ENCODE results near the gene MPV17L. TPM values are rescaled to one million over a fixed set of nuclear protein-coding genes. Genes with fewer than 3 reads are reported as not detected.
"Not testable (repeated sequence)": the region's sequence is repeated elsewhere in the genome, so short reads cannot be mapped to it uniquely, and the experiment has no call there.

The MPV17L gene
- total and polyA plus RNA-seq, 2 donors from 2014 or later, result 4.8 to 11.8 TPM

DNA sequence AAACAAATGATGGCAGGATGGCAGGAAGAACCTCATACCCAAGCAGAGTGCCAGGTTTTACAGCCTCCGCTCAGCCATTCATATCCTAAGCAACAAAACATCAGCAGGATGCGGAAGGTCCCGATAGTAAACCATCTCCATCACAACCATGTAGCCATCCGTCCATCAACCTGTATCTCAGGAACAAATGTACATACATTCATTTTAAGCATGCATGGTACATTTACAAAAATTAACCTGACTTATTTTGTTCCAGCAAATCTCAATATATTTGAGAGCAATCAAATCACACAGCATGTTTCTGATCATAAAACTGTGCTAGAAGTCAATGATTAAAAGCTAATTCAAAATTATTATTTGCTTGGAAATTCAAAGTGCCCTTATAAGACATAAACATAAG lies 17.4 kb upstream of the MPV17L start, which contains the start of gene NPIPA5:
NPIPA5 (minus strand) TSS at position 101 of the 400 bp plus-strand sequence; CDS start at position 101, 0 bp downstream.
- H3K4me3 ChIP-seq (ENCODE audit: low read length in 3 of 3); H3K27me3 ChIP-seq (ENCODE audit: control insufficient read depth, insufficient read depth, low read length); H3K36me3 ChIP-seq (ENCODE audit: control insufficient read depth in 2 of 3, insufficient read depth in 3 of 3, low read length in 3 of 3); FAIRE-seq; H3K9ac ChIP-seq (ENCODE audit: low read length in 3 of 3); intact Hi-C loops (cut with DNase I); H3K9me3 ChIP-seq (ENCODE audit: control insufficient read depth in 2 of 3, insufficient read depth in 1 of 3, low read length in 3 of 3); DNase-seq; H3K27ac ChIP-seq (ENCODE audit: low read depth in 2 of 2, low read length in 2 of 2); H3K4me1 ChIP-seq (ENCODE audit: control insufficient read depth in 2 of 3, insufficient read depth in 2 of 3, low read depth in 1 of 3, low read length in 3 of 3): not testable (repeated sequence)

DNA sequence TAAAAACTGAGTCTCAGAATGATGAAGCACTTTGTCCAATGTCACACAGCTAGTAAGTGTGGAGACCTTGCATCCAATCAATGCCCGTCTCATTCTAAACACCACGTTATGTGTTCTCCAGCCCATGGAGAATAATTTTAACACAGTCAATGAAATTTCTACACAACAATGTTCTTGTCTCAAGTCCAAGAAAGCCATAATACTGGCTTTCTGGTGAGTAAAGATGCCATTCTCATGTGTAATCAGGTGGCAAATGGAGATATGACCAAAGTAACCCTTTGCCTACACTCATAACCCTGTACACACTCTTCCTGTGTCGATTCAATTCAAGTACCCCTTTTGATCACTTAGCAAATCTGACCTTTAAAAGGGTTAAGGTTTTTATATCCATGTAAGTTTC lies 12.7 kb upstream of the MPV17L start:
- DNase-seq; intact Hi-C loops (cut with DNase I); H3K27ac ChIP-seq (ENCODE audit: low read depth in 2 of 2, low read length in 2 of 2); FAIRE-seq; H3K9ac ChIP-seq (ENCODE audit: low read length in 3 of 3); H3K27me3 ChIP-seq (ENCODE audit: control insufficient read depth, insufficient read depth, low read length); H3K36me3 ChIP-seq (ENCODE audit: control insufficient read depth in 2 of 3, insufficient read depth in 3 of 3, low read length in 3 of 3); H3K4me1 ChIP-seq (ENCODE audit: control insufficient read depth in 2 of 3, insufficient read depth in 2 of 3, low read depth in 1 of 3, low read length in 3 of 3); H3K9me3 ChIP-seq (ENCODE audit: control insufficient read depth in 2 of 3, insufficient read depth in 1 of 3, low read length in 3 of 3); H3K4me3 ChIP-seq (ENCODE audit: low read length in 3 of 3): not testable (repeated sequence)

DNA sequence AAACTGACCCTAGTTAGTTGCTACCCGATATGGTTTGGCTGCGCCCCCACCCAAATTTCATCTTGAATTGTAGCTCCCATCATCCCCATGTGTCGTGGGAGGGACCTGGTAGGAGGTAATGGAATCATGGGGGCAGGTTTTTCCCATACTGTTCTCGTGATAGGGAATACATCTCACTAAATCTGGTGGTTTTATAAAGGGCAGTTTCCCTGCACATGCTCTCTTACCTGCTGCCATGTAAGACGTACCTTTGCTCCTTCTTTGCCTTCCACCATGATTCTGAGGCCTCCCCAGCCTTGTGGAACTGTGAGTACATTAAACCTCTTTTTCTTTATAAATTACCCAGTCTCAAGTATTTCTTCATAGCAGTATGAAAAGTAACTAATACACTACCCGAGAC lies 7.5 kb upstream of the MPV17L start:
- DNase-seq; FAIRE-seq; H3K9me3 ChIP-seq (ENCODE audit: control insufficient read depth in 2 of 3, insufficient read depth in 1 of 3, low read length in 3 of 3); H3K36me3 ChIP-seq (ENCODE audit: control insufficient read depth in 2 of 3, insufficient read depth in 3 of 3, low read length in 3 of 3); H3K4me3 ChIP-seq (ENCODE audit: low read length in 3 of 3); H3K27ac ChIP-seq (ENCODE audit: low read depth in 2 of 2, low read length in 2 of 2); H3K4me1 ChIP-seq (ENCODE audit: control insufficient read depth in 2 of 3, insufficient read depth in 2 of 3, low read depth in 1 of 3, low read length in 3 of 3); H3K27me3 ChIP-seq (ENCODE audit: control insufficient read depth, insufficient read depth, low read length); intact Hi-C loops (cut with DNase I); H3K9ac ChIP-seq (ENCODE audit: low read length in 3 of 3): not testable (repeated sequence)

DNA sequence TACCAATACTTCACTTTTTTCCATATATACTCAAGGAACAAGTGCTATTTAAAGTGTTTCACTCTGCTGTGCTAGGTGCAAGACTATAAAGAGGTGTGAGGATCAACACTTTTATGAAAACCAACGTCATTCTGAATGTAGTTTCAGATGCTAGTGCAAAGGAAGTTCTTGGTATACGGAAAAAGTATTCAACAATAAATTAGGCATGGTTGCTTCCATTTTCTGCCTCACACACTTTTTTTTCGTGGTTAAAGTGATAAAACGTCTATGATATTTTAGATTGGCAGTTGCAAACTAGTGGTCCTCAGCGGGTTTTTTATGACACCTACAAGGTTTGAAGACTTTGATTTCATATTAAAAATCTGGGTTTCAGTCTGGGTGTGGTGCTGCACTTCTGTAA lies 5.6 kb upstream of the MPV17L start:
- H3K27me3 ChIP-seq (ENCODE audit: control insufficient read depth, insufficient read depth, low read length); H3K27ac ChIP-seq (ENCODE audit: low read depth in 2 of 2, low read length in 2 of 2); H3K9me3 ChIP-seq (ENCODE audit: control insufficient read depth in 2 of 3, insufficient read depth in 1 of 3, low read length in 3 of 3); H3K9ac ChIP-seq (ENCODE audit: low read length in 3 of 3); intact Hi-C loops (cut with DNase I); H3K4me3 ChIP-seq (ENCODE audit: low read length in 3 of 3); H3K36me3 ChIP-seq (ENCODE audit: control insufficient read depth in 2 of 3, insufficient read depth in 3 of 3, low read length in 3 of 3); FAIRE-seq; H3K4me1 ChIP-seq (ENCODE audit: control insufficient read depth in 2 of 3, insufficient read depth in 2 of 3, low read depth in 1 of 3, low read length in 3 of 3); DNase-seq: not testable (repeated sequence)

DNA sequence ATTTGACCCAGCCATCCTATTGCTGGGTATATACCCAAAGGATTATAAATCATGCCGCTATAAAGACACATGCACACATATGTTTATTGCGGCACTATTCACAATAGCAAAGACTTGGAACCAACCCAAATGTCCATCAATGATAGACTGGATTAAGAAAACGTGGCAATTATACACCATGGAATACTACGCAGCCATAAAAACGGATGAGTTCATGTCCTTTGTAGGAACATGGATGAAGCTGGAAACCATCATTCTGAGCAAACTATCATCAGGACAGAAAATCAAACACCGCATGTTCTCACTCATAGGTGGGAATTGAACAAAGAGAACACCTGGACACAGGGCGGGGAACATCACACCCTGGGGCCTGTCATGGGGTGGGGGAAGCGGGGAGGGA lies 2.5 kb upstream of the MPV17L start:
- H3K4me1 ChIP-seq (ENCODE audit: control insufficient read depth in 2 of 3, insufficient read depth in 2 of 3, low read depth in 1 of 3, low read length in 3 of 3); H3K9me3 ChIP-seq (ENCODE audit: control insufficient read depth in 2 of 3, insufficient read depth in 1 of 3, low read length in 3 of 3); H3K36me3 ChIP-seq (ENCODE audit: control insufficient read depth in 2 of 3, insufficient read depth in 3 of 3, low read length in 3 of 3); FAIRE-seq; H3K4me3 ChIP-seq (ENCODE audit: low read length in 3 of 3); H3K9ac ChIP-seq (ENCODE audit: low read length in 3 of 3); intact Hi-C loops (cut with DNase I); DNase-seq; H3K27me3 ChIP-seq (ENCODE audit: control insufficient read depth, insufficient read depth, low read length); H3K27ac ChIP-seq (ENCODE audit: low read depth in 2 of 2, low read length in 2 of 2): not testable (repeated sequence)

DNA sequence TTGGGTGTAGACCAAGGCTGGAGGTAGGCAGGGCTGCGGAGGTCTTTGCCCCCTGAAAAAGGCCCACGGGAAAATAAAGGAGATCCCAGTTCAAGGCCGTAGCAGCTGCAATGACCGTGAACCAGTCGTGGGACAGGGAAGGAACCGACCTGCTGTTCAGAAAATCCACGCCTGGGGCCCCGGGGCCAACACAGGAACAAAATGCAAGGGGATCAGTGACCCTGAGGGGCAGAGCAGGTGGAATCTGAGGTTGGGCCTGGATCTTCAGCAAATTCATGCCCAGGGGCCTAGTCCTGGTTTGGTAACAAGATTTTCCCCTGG lies 915 bp downstream of the MPV17L start:
- FAIRE-seq; H3K36me3 ChIP-seq (ENCODE audit: control insufficient read depth in 2 of 3, insufficient read depth in 3 of 3, low read length in 3 of 3); H3K27me3 ChIP-seq (ENCODE audit: control insufficient read depth, insufficient read depth, low read length); H3K9ac ChIP-seq (ENCODE audit: low read length in 3 of 3); intact Hi-C loops (cut with DNase I); H3K27ac ChIP-seq (ENCODE audit: low read depth in 2 of 2, low read length in 2 of 2); DNase-seq; H3K4me1 ChIP-seq (ENCODE audit: control insufficient read depth in 2 of 3, insufficient read depth in 2 of 3, low read depth in 1 of 3, low read length in 3 of 3); H3K9me3 ChIP-seq (ENCODE audit: control insufficient read depth in 2 of 3, insufficient read depth in 1 of 3, low read length in 3 of 3): not testable (repeated sequence)
- peak overlapping the region in 2 of 3 donors; percentile 29 to 63 for H3K4me3 ChIP-seq (ENCODE audit: low read length in 3 of 3)

Data from kidney (tissue), 11 donors.